HEK293 (cell line): Measurements from ENCODE around the gene GOLGA2.

Experiments used
- CTCF ChIA-PET: fragments of 350-600 bp; formaldehyde crosslinking; extraction: SDS; loops from one replicate; lab custom pipeline; 2021; ENCODE audit warnings: antibody characterized with exemption; lab: Yijun Ruan, JAX
- POLR2A ChIA-PET: fragments of 300-600 bp; formaldehyde crosslinking; extraction: SDS; loops from one replicate; lab custom pipeline; 2020; ENCODE audit warnings: antibody characterized with exemption, inconsistent platforms; lab: Yijun Ruan, JAX
- H3K27ac ChIP-seq: fragments of 200-500 bp; sonication (Bioruptor generic); 2 replicates; pipeline ENCODE4 v1.5.1; 2014; ENCODE audit warnings: low read depth, low read length, control low read depth, inconsistent platforms; ENCODE audit errors: extremely low read depth
- H3K36me3 ChIP-seq, 2 experiments: fragments of 200-500 bp in 1 of 2; sonication (Bioruptor generic) in 1 of 2; 1 replicate in 1 of 2; 2 replicates in 1 of 2; pipeline ENCODE4 v1.5.1; 2014 to 2017; ENCODE audit warnings: inconsistent platforms in 2 of 2, low read length in 2 of 2; ENCODE audit not compliant: control insufficient read depth in 2 of 2, insufficient read depth in 1 of 2
- H3K4me1 ChIP-seq: fragments of 200-500 bp; sonication (Bioruptor generic); 2 replicates; pipeline ENCODE4 v1.5.1; 2014; ENCODE audit warnings: mild to moderate bottlenecking, low read length, inconsistent platforms; ENCODE audit not compliant: control insufficient read depth, insufficient read depth
- H3K4me3 ChIP-seq: 2 replicates; pipeline ENCODE4 v1.5.1; 2011; ENCODE audit warnings: low read depth, mild to moderate bottlenecking, control low read depth, low read length, moderate library complexity
- H3K9me3 ChIP-seq: fragments of 200-500 bp; sonication (Bioruptor generic); 2 replicates; pipeline ENCODE4 v1.5.1; 2014; ENCODE audit warnings: low read depth, low read length, inconsistent platforms; ENCODE audit not compliant: control insufficient read depth, insufficient read depth
- SP3 ChIP-seq: fragments of 450-650 bp; formaldehyde crosslinking; IDR thresholded peaks from 2 replicates; pipeline ENCODE4 v1.5.1; 2016; ENCODE audit warnings: missing biosample characterization, missing genetic modification characterization
- ZNF114 ChIP-seq: fragments of 450-650 bp; formaldehyde crosslinking; IDR thresholded peaks from 2 replicates; pipeline ENCODE4 v1.5.0; 2017; ENCODE audit warnings: missing biosample characterization, missing genetic modification characterization
- ZNF2 ChIP-seq: fragments of 450-650 bp; formaldehyde crosslinking; IDR thresholded peaks from 2 replicates; pipeline ENCODE4 v1.5.1; 2016; ENCODE audit warnings: missing biosample characterization, missing genetic modification characterization
- ZNF221 ChIP-seq: fragments of 450-650 bp; formaldehyde crosslinking; IDR thresholded peaks from 2 replicates; pipeline ENCODE4 v1.5.1; 2017; ENCODE audit warnings: missing biosample characterization, missing genetic modification characterization, borderline replicate concordance
- ZNF266 ChIP-seq: fragments of 450-650 bp; formaldehyde crosslinking; IDR thresholded peaks from 2 replicates; pipeline ENCODE4 v1.5.1; 2016; ENCODE audit warnings: missing biosample characterization, missing genetic modification characterization, low read depth
- ZNF600 ChIP-seq: fragments of 450-650 bp; formaldehyde crosslinking; IDR thresholded peaks from 2 replicates; pipeline ENCODE4 v1.5.1; 2016; ENCODE audit warnings: missing biosample characterization, missing genetic modification characterization
- TF ChIP-seq, protein P1 (sequence below): fragments of 450-650 bp; formaldehyde crosslinking; IDR thresholded peaks from 2 replicates; pipeline ENCODE4 v1.5.1; 2016; ENCODE audit warnings: missing biosample characterization, missing genetic modification characterization
- TF ChIP-seq, protein P2 (sequence below): fragments of 450-650 bp; formaldehyde crosslinking; IDR thresholded peaks from 2 replicates; pipeline ENCODE4 v1.5.1; 2016; ENCODE audit warnings: missing biosample characterization, missing genetic modification characterization, borderline replicate concordance
- TF ChIP-seq, protein P3 (sequence below): sonication (generic); formaldehyde crosslinking; IDR thresholded peaks from 2 replicates; pipeline ENCODE4 v1.8.1; 2022; ENCODE audit warnings: mild to moderate bottlenecking, moderate library complexity, missing genetic modification reagents
- TF ChIP-seq, protein P4 (sequence below): fragments of 450-650 bp; formaldehyde crosslinking; IDR thresholded peaks from 2 replicates; pipeline ENCODE4 v1.5.0; 2017; ENCODE audit warnings: missing biosample characterization, missing genetic modification characterization, borderline replicate concordance
- TF ChIP-seq, protein P5 (sequence below): fragments of 450-650 bp; formaldehyde crosslinking; IDR thresholded peaks from 2 replicates; pipeline ENCODE4 v1.5.1; 2016; ENCODE audit warnings: missing biosample characterization, missing genetic modification characterization
- TF ChIP-seq, protein P6 (sequence below): fragments of 450-650 bp; formaldehyde crosslinking; IDR thresholded peaks from 2 replicates; pipeline ENCODE4 v1.5.1; 2016; ENCODE audit warnings: missing biosample characterization, missing genetic modification characterization
- TF ChIP-seq, protein P7 (sequence below): fragments of 450-650 bp; formaldehyde crosslinking; IDR thresholded peaks from 2 replicates; pipeline ENCODE4 v1.5.1; 2017; ENCODE audit warnings: missing biosample characterization, missing genetic modification characterization

Gene GOLGA2

DNA sequence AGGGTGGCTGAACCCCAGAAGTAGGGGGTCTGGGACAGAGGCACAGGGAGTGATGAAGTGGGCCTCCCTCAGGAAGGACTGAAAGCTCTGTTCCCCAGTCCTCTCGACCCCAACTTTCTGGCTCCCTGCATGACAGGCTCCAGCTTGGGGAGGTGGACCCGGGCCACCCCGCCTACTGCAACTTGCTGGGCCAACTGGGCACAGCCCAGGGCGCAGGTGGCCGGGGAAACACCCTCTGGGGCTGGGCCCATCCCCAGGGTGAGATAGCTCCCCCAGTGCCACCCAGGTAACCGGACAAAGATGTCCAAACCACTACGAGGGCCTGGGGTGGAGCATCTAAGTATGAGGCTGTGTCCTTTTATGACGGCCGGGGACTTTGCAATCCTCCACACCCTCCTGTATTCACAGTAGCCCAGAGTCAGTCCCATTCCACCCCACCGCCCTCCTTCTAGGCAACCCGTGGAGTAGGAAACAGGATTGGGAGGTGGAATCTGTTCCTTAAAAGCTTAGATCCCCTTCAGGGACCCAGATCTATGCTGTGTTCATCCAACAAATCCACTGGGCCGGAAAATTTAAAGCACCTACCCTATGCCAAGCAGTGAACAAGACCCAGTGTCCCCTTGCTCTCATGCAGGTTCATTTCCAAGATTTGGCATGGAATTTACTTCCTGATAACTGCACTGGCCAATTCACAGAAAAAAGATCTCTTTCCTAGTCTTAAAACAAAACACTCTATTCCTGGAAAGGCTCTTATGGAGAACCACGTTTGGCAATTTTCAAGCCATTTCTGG is 52.7 kb downstream of the GOLGA2 start:
- H3K9me3 ChIP-seq = no peaks in the 10 kb centered on the region
- TF ChIP-seq, protein P1, sequence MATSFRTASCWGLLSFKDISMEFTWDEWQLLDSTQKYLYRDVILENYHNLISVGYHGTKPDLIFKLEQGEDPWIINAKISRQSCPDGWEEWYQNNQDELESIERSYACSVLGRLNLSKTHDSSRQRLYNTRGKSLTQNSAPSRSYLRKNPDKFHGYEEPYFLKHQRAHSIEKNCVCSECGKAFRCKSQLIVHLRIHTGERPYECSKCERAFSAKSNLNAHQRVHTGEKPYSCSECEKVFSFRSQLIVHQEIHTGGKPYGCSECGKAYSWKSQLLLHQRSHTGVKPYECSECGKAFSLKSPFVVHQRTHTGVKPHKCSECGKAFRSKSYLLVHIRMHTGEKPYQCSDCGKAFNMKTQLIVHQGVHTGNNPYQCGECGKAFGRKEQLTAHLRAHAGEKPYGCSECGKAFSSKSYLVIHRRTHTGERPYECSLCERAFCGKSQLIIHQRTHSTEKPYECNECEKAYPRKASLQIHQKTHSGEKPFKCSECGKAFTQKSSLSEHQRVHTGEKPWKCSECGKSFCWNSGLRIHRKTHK (tag by site-specific recombination) = no peak
- TF ChIP-seq, protein P2, sequence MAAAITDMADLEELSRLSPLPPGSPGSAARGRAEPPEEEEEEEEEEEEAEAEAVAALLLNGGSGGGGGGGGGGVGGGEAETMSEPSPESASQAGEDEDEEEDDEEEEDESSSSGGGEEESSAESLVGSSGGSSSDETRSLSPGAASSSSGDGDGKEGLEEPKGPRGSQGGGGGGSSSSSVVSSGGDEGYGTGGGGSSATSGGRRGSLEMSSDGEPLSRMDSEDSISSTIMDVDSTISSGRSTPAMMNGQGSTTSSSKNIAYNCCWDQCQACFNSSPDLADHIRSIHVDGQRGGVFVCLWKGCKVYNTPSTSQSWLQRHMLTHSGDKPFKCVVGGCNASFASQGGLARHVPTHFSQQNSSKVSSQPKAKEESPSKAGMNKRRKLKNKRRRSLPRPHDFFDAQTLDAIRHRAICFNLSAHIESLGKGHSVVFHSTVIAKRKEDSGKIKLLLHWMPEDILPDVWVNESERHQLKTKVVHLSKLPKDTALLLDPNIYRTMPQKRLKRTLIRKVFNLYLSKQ = no peak
- TF ChIP-seq ZNF600 (tag by site-specific recombination) (no peak), ZNF114 (tag by site-specific recombination) (no peak), ZNF221 (tag by site-specific recombination) (no peak), ZNF266 (tag by site-specific recombination) (no peak), SP3 (tag by site-specific recombination) (no peak), ZNF2 (no peak)
- TF ChIP-seq, protein P3, sequence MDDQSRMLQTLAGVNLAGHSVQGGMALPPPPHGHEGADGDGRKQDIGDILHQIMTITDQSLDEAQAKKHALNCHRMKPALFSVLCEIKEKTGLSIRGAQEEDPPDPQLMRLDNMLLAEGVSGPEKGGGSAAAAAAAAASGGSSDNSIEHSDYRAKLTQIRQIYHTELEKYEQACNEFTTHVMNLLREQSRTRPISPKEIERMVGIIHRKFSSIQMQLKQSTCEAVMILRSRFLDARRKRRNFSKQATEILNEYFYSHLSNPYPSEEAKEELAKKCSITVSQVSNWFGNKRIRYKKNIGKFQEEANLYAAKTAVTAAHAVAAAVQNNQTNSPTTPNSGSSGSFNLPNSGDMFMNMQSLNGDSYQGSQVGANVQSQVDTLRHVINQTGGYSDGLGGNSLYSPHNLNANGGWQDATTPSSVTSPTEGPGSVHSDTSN (CRISPR knock-in tag) = no peak
- TF ChIP-seq, protein P4, sequence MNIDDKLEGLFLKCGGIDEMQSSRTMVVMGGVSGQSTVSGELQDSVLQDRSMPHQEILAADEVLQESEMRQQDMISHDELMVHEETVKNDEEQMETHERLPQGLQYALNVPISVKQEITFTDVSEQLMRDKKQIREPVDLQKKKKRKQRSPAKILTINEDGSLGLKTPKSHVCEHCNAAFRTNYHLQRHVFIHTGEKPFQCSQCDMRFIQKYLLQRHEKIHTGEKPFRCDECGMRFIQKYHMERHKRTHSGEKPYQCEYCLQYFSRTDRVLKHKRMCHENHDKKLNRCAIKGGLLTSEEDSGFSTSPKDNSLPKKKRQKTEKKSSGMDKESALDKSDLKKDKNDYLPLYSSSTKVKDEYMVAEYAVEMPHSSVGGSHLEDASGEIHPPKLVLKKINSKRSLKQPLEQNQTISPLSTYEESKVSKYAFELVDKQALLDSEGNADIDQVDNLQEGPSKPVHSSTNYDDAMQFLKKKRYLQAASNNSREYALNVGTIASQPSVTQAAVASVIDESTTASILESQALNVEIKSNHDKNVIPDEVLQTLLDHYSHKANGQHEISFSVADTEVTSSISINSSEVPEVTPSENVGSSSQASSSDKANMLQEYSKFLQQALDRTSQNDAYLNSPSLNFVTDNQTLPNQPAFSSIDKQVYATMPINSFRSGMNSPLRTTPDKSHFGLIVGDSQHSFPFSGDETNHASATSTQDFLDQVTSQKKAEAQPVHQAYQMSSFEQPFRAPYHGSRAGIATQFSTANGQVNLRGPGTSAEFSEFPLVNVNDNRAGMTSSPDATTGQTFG (tag by site-specific recombination) = no peak
- TF ChIP-seq, protein P5, sequence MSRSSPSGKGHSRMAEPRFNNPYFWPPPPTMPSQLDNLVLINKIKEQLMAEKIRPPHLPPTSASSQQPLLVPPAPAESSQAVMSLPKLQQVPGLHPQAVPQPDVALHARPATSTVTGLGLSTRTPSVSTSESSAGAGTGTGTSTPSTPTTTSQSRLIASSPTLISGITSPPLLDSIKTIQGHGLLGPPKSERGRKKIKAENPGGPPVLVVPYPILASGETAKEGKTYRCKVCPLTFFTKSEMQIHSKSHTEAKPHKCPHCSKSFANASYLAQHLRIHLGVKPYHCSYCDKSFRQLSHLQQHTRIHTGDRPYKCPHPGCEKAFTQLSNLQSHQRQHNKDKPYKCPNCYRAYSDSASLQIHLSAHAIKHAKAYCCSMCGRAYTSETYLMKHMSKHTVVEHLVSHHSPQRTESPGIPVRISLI (tag by site-specific recombination) = no peak
- TF ChIP-seq, protein P6, sequence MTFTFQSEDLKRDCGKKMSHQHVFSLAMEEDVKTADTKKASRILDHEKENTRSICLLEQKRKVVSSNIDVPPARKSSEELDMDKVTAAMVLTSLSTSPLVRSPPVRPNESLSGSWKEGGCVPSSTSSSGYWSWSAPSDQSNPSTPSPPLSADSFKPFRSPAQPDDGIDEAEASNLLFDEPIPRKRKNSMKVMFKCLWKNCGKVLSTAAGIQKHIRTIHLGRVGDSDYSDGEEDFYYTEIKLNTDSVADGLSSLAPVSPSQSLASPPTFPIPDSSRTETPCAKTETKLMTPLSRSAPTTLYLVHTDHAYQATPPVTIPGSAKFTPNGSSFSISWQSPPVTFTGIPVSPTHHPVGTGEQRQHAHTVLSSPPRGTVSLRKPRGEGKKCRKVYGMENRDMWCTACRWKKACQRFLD (tag by site-specific recombination) = no peak
- TF ChIP-seq, protein P7, sequence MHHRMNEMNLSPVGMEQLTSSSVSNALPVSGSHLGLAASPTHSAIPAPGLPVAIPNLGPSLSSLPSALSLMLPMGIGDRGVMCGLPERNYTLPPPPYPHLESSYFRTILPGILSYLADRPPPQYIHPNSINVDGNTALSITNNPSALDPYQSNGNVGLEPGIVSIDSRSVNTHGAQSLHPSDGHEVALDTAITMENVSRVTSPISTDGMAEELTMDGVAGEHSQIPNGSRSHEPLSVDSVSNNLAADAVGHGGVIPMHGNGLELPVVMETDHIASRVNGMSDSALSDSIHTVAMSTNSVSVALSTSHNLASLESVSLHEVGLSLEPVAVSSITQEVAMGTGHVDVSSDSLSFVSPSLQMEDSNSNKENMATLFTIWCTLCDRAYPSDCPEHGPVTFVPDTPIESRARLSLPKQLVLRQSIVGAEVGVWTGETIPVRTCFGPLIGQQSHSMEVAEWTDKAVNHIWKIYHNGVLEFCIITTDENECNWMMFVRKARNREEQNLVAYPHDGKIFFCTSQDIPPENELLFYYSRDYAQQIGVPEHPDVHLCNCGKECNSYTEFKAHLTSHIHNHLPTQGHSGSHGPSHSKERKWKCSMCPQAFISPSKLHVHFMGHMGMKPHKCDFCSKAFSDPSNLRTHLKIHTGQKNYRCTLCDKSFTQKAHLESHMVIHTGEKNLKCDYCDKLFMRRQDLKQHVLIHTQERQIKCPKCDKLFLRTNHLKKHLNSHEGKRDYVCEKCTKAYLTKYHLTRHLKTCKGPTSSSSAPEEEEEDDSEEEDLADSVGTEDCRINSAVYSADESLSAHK (tag by site-specific recombination) = no peak
- TF ChIP-seq, all 188 proteins: peak for 0
- ChIA-PET POLR2A (interaction anchor here (0.6 kb wide), 1 partner anchor 112 kb away, joined by 3 read pairs; no protein-coding TSS in a partner anchor), CTCF (interaction anchor here (0.7 to 1.7 kb wide), 4 partner anchors 19 to 65 kb away, joined by 3 to 4 read pairs (median 3); partner anchors contain the start of gene DNM1)
- no peak overlapping the region for H3K27ac ChIP-seq
- H3K36me3 ChIP-seq = peaks cover 0 to 43% of the 10 kb centered on the region in 2 experiments; a peak in 1 of 3 replicates
- no peak overlapping the region for H3K4me3 ChIP-seq
- H3K4me1 ChIP-seq = no peaks in the 10 kb centered on the region
